Karpas-422 (cell line): Measurements from ENCODE around the gene ITGA1. TPM values are rescaled to one million over a fixed set of nuclear protein-coding genes. Genes with fewer than 3 reads are reported as not detected.

Source experiments
- DNase-seq: peaks from one replicate; pipeline ENCODE4 v3.0.0-alpha.2; 2015
- H2AFZ ChIP-seq: fragments of 200-600 bp; sonication (generic); 2 replicates; pipeline ENCODE4 v1.6.1; 2014; ENCODE audit warnings: antibody characterized with exemption, low read length, mixed read lengths
- H3K27ac ChIP-seq: fragments of 200-600 bp; sonication (generic); 2 replicates; pipeline ENCODE4 v1.5.1; 2014; ENCODE audit warnings: mild to moderate bottlenecking, low read length, moderate library complexity
- H3K27me3 ChIP-seq: fragments of 200-600 bp; sonication (generic); 2 replicates; pipeline ENCODE4 v1.6.1; 2014; ENCODE audit warnings: low read length, mixed read lengths
- H3K36me3 ChIP-seq: fragments of 200-600 bp; sonication (generic); 2 replicates; pipeline ENCODE4 v1.6.1; 2014; ENCODE audit warnings: low read length, mixed read lengths; ENCODE audit not compliant: insufficient read depth
- H3K4me1 ChIP-seq: fragments of 200-600 bp; sonication (generic); 2 replicates; pipeline ENCODE4 v1.6.1; 2014; ENCODE audit warnings: mild to moderate bottlenecking, low read length, mixed read lengths
- H3K4me2 ChIP-seq: fragments of 200-600 bp; sonication (generic); 2 replicates; pipeline ENCODE4 v1.6.1; 2014; ENCODE audit warnings: low read length, low read depth, mild to moderate bottlenecking; ENCODE audit not compliant: poor library complexity, severe bottlenecking
- H3K4me3 ChIP-seq: fragments of 200-600 bp; sonication (generic); 2 replicates; pipeline ENCODE4 v1.5.1; 2014; ENCODE audit warnings: mild to moderate bottlenecking, antibody characterized with exemption, low read length, mixed read lengths
- H3K79me2 ChIP-seq: fragments of 200-600 bp; sonication (generic); 2 replicates; pipeline ENCODE4 v1.6.1; 2014; ENCODE audit warnings: mild to moderate bottlenecking, low read length, mixed read lengths
- H3K9ac ChIP-seq: fragments of 200-600 bp; sonication (generic); 2 replicates; pipeline ENCODE4 v1.6.0; 2014; ENCODE audit warnings: low read length
- H3K9me2 ChIP-seq: fragments of 200-600 bp; sonication (generic), shearing (Covaris generic); replicated peaks from 2 replicates; pipeline ENCODE4 v1.6.0; 2014; ENCODE audit warnings: mild to moderate bottlenecking, low read length, moderate library complexity; ENCODE audit not compliant: insufficient read depth
- H3K9me3 ChIP-seq: fragments of 300-700, 200-600 bp; sonication (generic); 2 replicates; pipeline ENCODE4 v1.6.1; 2014; ENCODE audit warnings: low read length, mixed read lengths
- H4K20me1 ChIP-seq: fragments of 200-600 bp; sonication (generic); 2 replicates; pipeline ENCODE4 v1.6.1; 2014; ENCODE audit warnings: mild to moderate bottlenecking, antibody characterized with exemption, low read length, low read depth; ENCODE audit not compliant: insufficient read depth
- total RNA-seq: library from RNA; depleted of rRNA; stranded (reverse); fragments of >200 nt; shearing (Covaris generic); gene quantifications from 2 replicates; pipeline ENCODE4 v1.2.3, GENCODE V29; 2014; ENCODE audit warnings: low replicate concordance

ITGA1 gene
- total RNA-seq, 1 experiment from 2014 or later, result not detected

GRCh38 chr5:52894451-52894850 is 106.7 kb downstream of the ITGA1 start:
- H3K27me3 ChIP-seq, result no peaks in the 10 kb centered on the region
- no peak overlapping the region for H3K4me2 ChIP-seq
- no peaks in the 10 kb centered on the region for H3K9me3 ChIP-seq
- H3K9me2 ChIP-seq, result no peaks in the 10 kb centered on the region
- H3K27ac ChIP-seq, result no peak overlapping the region
- H3K36me3 ChIP-seq, result no peaks in the 10 kb centered on the region
- no peak overlapping the region for H3K9ac ChIP-seq
- H3K4me3 ChIP-seq, result no peak overlapping the region
- no peak overlapping the region for H2AFZ ChIP-seq
- no peak for DNase-seq
- no peaks in the 10 kb centered on the region for H3K79me2 ChIP-seq
- no peaks in the 10 kb centered on the region for H4K20me1 ChIP-seq
- no peaks in the 10 kb centered on the region for H3K4me1 ChIP-seq

- Histone ChIP-seq H3K4me1 (no peaks in the 10 kb centered on the region), H3K79me2 (no peaks in the 10 kb centered on the region), H4K20me1 (no peaks in the 10 kb centered on the region), H3K27me3 (no peaks in the 10 kb centered on the region), H3K9me2 (no peaks in the 10 kb centered on the region), H2AFZ (no peak overlapping the region), H3K9ac (no peak overlapping the region), H3K9me3 (no peaks in the 10 kb centered on the region), H3K4me3 (no peak overlapping the region), H3K36me3 (no peaks in the 10 kb centered on the region), H3K27ac (no peak overlapping the region), H3K4me2 (no peak overlapping the region)
- DNase-seq, result no peak
Observed at GRCh38 chr5:52895075-52895474, 107.4 kb downstream of the ITGA1 start.

- DNase-seq, result no peak
- Histone ChIP-seq H3K9me2 (no peaks in the 10 kb centered on the region), H4K20me1 (no peaks in the 10 kb centered on the region), H3K27me3 (no peaks in the 10 kb centered on the region), H3K4me1 (no peaks in the 10 kb centered on the region), H3K9ac (no peak overlapping the region), H2AFZ (no peak overlapping the region), H3K36me3 (no peaks in the 10 kb centered on the region), H3K4me3 (no peak overlapping the region), H3K4me2 (no peak overlapping the region), H3K9me3 (no peaks in the 10 kb centered on the region), H3K27ac (no peak overlapping the region), H3K79me2 (no peaks in the 10 kb centered on the region)
Observed at GRCh38 chr5:52895572-52896413, 108.1 kb downstream of the ITGA1 start.

GRCh38 chr5:52896534-52897237 is 109.0 kb downstream of the ITGA1 start:
- Histone ChIP-seq H4K20me1 (no peaks in the 10 kb centered on the region), H3K27me3 (no peaks in the 10 kb centered on the region), H3K79me2 (no peaks in the 10 kb centered on the region), H3K4me3 (no peak overlapping the region), H3K4me1 (no peaks in the 10 kb centered on the region), H3K4me2 (no peak overlapping the region), H3K36me3 (no peaks in the 10 kb centered on the region), H3K9ac (no peak overlapping the region), H3K9me2 (no peaks in the 10 kb centered on the region), H3K27ac (no peak overlapping the region), H3K9me3 (no peaks in the 10 kb centered on the region), H2AFZ (no peak overlapping the region)
- DNase-seq, result no peak

GRCh38 chr5:52897238-52897614 is 109.5 kb downstream of the ITGA1 start:
- H3K4me2 ChIP-seq, result no peak overlapping the region
- H3K4me1 ChIP-seq, result no peaks in the 10 kb centered on the region
- H3K27ac ChIP-seq, result no peak overlapping the region
- H3K9ac ChIP-seq, result no peak overlapping the region
- H3K9me2 ChIP-seq, result no peaks in the 10 kb centered on the region
- no peaks in the 10 kb centered on the region for H3K27me3 ChIP-seq
- H3K9me3 ChIP-seq, result no peaks in the 10 kb centered on the region
- no peak overlapping the region for H2AFZ ChIP-seq
- no peak overlapping the region for H3K4me3 ChIP-seq
- H3K79me2 ChIP-seq, result no peaks in the 10 kb centered on the region
- DNase-seq, result no peak
- H4K20me1 ChIP-seq, result no peaks in the 10 kb centered on the region
- no peaks in the 10 kb centered on the region for H3K36me3 ChIP-seq

GRCh38 chr5:52898961-52899680 is 111.4 kb downstream of the ITGA1 start:
- Histone ChIP-seq H3K9me3 (no peaks in the 10 kb centered on the region), H3K79me2 (no peaks in the 10 kb centered on the region), H3K36me3 (no peaks in the 10 kb centered on the region)

GRCh38 chr5:52903142-52903541 is 115.4 kb downstream of the ITGA1 start:
- DNase-seq, result no peak
- Histone ChIP-seq H3K36me3 (no peaks in the 10 kb centered on the region), H3K4me2 (no peak overlapping the region), H4K20me1 (no peaks in the 10 kb centered on the region), H3K79me2 (no peaks in the 10 kb centered on the region), H3K9me2 (no peaks in the 10 kb centered on the region), H3K27me3 (no peaks in the 10 kb centered on the region), H3K9ac (no peak overlapping the region), H3K4me3 (no peak overlapping the region), H3K9me3 (no peaks in the 10 kb centered on the region), H2AFZ (no peak overlapping the region), H3K4me1 (no peaks in the 10 kb centered on the region), H3K27ac (no peak overlapping the region)

More at GRCh38 chr5:52898961-52899680, 111.4 kb downstream of the ITGA1 start:
- Histone ChIP-seq H4K20me1 (no peaks in the 10 kb centered on the region), H2AFZ (no peak overlapping the region), H3K9me2 (no peaks in the 10 kb centered on the region), H3K4me2 (no peak overlapping the region), H3K4me1 (no peaks in the 10 kb centered on the region), H3K9ac (no peak overlapping the region), H3K27ac (no peak overlapping the region), H3K4me3 (no peak overlapping the region), H3K27me3 (no peaks in the 10 kb centered on the region)
- DNase-seq, result no peak

- no peaks in the 10 kb centered on the region for H3K4me1 ChIP-seq
- H3K79me2 ChIP-seq, result no peaks in the 10 kb centered on the region
- DNase-seq, result no peak
- H3K36me3 ChIP-seq, result no peaks in the 10 kb centered on the region
- no peak overlapping the region for H3K4me3 ChIP-seq
- no peaks in the 10 kb centered on the region for H3K27me3 ChIP-seq
- no peaks in the 10 kb centered on the region for H4K20me1 ChIP-seq
- no peak overlapping the region for H3K9ac ChIP-seq
- H3K27ac ChIP-seq, result no peak overlapping the region
- H3K9me3 ChIP-seq, result no peaks in the 10 kb centered on the region
- no peaks in the 10 kb centered on the region for H3K9me2 ChIP-seq
- H3K4me2 ChIP-seq, result no peak overlapping the region
- no peak overlapping the region for H2AFZ ChIP-seq
Observed at GRCh38 chr5:52906343-52906742, 118.6 kb downstream of the ITGA1 start.
